HCT116 (cell line): Measurements from ENCODE around the gene DHX30. TPM values are rescaled to one million over a fixed set of nuclear protein-coding genes. Genes with fewer than 3 reads are reported as not detected.

Experiments used
- ATAC-seq: fragments of 200-7000 bp; cut with Tn5 transposase; 2 replicates; pipeline ENCODE4 v1.9.1; 2020; ENCODE audit warnings: mild to moderate bottlenecking, moderate library complexity
- BruUV-seq: library from RNA; stranded (reverse); fragments of 400-500 nt; replicated peaks from 2 replicates; lab custom pipeline; 2021; lab: Mats Ljungman, UMichigan
- CTCF ChIA-PET: fragments of 300-600 bp; sonication (Branson Sonifier 250); formaldehyde crosslinking; loops from one replicate; lab custom pipeline; 2021; ENCODE audit warnings: antibody characterized with exemption; lab: Charles Lee
- POLR2A ChIA-PET: fragments of 300-600, 350-600 bp; sonication (Branson Sonifier 250); formaldehyde crosslinking; loops from one replicate; lab custom pipeline; 2021; ENCODE audit warnings: antibody characterized with exemption; lab: Charles Lee
- RAD21 ChIA-PET, 2 experiments: fragments of 300-600 bp; sonication (Branson Sonifier 250); formaldehyde crosslinking; loops; one replicate each; lab custom pipeline; 2023; ENCODE audit warnings: low total read pairs in 2 of 2; ENCODE audit not compliant: uncharacterized antibody in 2 of 2, unreplicated experiment in 2 of 2, low non-redundant PET in 1 of 2; lab: Charles Lee
- DNase-seq: peaks from one replicate; pipeline ENCODE4 v3.0.0-alpha.2; 2010; ENCODE audit warnings: low read depth, low spot score
- H2AFZ ChIP-seq: fragments of 200-600 bp; shearing (Covaris generic), sonication (generic); 2 replicates; pipeline ENCODE4 v1.6.1; 2017; ENCODE audit warnings: low read depth, mixed run types, mixed read lengths, antibody characterized with exemption, low read length; ENCODE audit not compliant: poor library complexity, severe bottlenecking
- H3K27ac ChIP-seq: 2 replicates; pipeline ENCODE4 v1.5.1; 2012; ENCODE audit warnings: low read depth, low read length
- H3K27me3 ChIP-seq: fragments of 200-600 bp; sonication (generic); 2 replicates; pipeline ENCODE4 v1.6.1; 2016; ENCODE audit warnings: mixed run types, low read length, mixed read lengths; ENCODE audit not compliant: insufficient read depth
- H3K36me3 ChIP-seq, 2 experiments: fragments of 200-500 bp in 1 of 2; fragments of 200-600 bp in 1 of 2; sonication (Bioruptor generic) in 1 of 2; sonication (generic) in 1 of 2; 2 replicates each; pipeline versions ENCODE4 v1.5.1 to v1.6.1; 2014 to 2016; ENCODE audit warnings: low read length in 2 of 2, inconsistent platforms in 1 of 2, mixed read lengths in 1 of 2, mixed run types in 1 of 2; ENCODE audit not compliant: insufficient read depth in 2 of 2, control insufficient read depth in 1 of 2
- H3K4me1 ChIP-seq, 2 experiments: fragments of 200-600 bp in 1 of 2; sonication (generic) in 1 of 2; 2 replicates each; pipeline versions ENCODE4 v1.5.1 to v1.6.1; 2012 to 2017; ENCODE audit warnings: low read length in 2 of 2, inconsistent platforms in 1 of 2, mild to moderate bottlenecking in 1 of 2, mixed read lengths in 1 of 2, mixed run types in 1 of 2, moderate library complexity in 1 of 2; ENCODE audit not compliant: insufficient read depth in 2 of 2, control insufficient read depth in 1 of 2
- H3K4me2 ChIP-seq: fragments of 200-600 bp; sonication (generic); 2 replicates; pipeline ENCODE4 v1.6.1; 2017; ENCODE audit warnings: mixed run types, low read length, mixed read lengths
- H3K4me3 ChIP-seq, 2 experiments: fragments of 200-600 bp in 1 of 2; sonication (generic) in 1 of 2; replicated peaks in 1 of 2; 2 replicates each; pipeline ENCODE4 v1.5.1; 2011 to 2016; ENCODE audit warnings: low read length in 2 of 2, control low read depth in 1 of 2, low read depth in 1 of 2, mild to moderate bottlenecking in 1 of 2, mixed read lengths in 1 of 2, mixed run types in 1 of 2
- H3K79me2 ChIP-seq: fragments of 200-600 bp; sonication (generic); 2 replicates; pipeline ENCODE4 v1.6.1; 2017; ENCODE audit warnings: mild to moderate bottlenecking, mixed run types, low read length, moderate library complexity, mixed read lengths; ENCODE audit not compliant: insufficient read depth
- H3K9ac ChIP-seq: fragments of 200-600 bp; sonication (generic); 2 replicates; pipeline ENCODE4 v1.6.1; 2016; ENCODE audit warnings: low read length, mixed read lengths
- H3K9me2 ChIP-seq: fragments of 200-600 bp; sonication (generic), shearing (Covaris generic); 2 replicates; pipeline ENCODE4 v1.6.1; 2017; ENCODE audit warnings: mixed run types, mild to moderate bottlenecking, moderate library complexity; ENCODE audit not compliant: insufficient read depth
- H3K9me3 ChIP-seq, 2 experiments: fragments of 200-500 bp in 1 of 2; fragments of 200-600 bp in 1 of 2; sonication (Bioruptor generic) in 1 of 2; sonication (generic) in 1 of 2; 2 replicates each; pipeline ENCODE4 v1.6.1; 2014 to 2017; ENCODE audit warnings: low read length in 2 of 2, mixed read lengths in 2 of 2, inconsistent platforms in 1 of 2, low read depth in 1 of 2, mild to moderate bottlenecking in 1 of 2, mixed run types in 1 of 2, moderate library complexity in 1 of 2; ENCODE audit not compliant: control insufficient read depth in 1 of 2, insufficient read depth in 1 of 2
- H4K20me1 ChIP-seq: fragments of 200-600 bp; sonication (generic), shearing (Covaris generic); 2 replicates; pipeline ENCODE4 v1.6.1; 2017; ENCODE audit warnings: mixed run types, mild to moderate bottlenecking, moderate library complexity; ENCODE audit not compliant: insufficient read depth
- ATF3 ChIP-seq: IDR thresholded peaks from 2 replicates; pipeline ENCODE4 v1.6.1; 2012
- CEBPB ChIP-seq: IDR thresholded peaks from 2 replicates; pipeline ENCODE4 v1.6.1; 2012; ENCODE audit warnings: low read depth
- CTCF ChIP-seq, 3 experiments: fragments of 200-600 bp in 1 of 3; sonication (generic) in 1 of 3; IDR thresholded peaks in 2 of 3; conservative IDR thresholded peaks in 1 of 3; 2 replicates each; pipeline ENCODE4 v1.5.1; 2012 to 2017; ENCODE audit warnings: low read depth in 2 of 3, low read length in 2 of 3, antibody characterized with exemption in 1 of 3, borderline replicate concordance in 1 of 3, control low read depth in 1 of 3, mild to moderate bottlenecking in 1 of 3, mixed read lengths in 1 of 3, mixed run types in 1 of 3, moderate library complexity in 1 of 3; ENCODE audit not compliant: insufficient read depth in 1 of 3
- SIN3A ChIP-seq: IDR thresholded peaks from 2 replicates; pipeline ENCODE4 v1.6.1; 2012; ENCODE audit warnings: low read depth
- intact Hi-C: fragments of 100-400 bp; cut with micrococcal nuclease; formaldehyde crosslinking; loops from 2 replicates; pipeline ENCODE4 v1.10.0; 2022
- total RNA-seq: library from RNA; stranded (reverse); gene quantifications from one replicate; pipeline ENCODE4 v1.2.1, GENCODE V29; 2021; ENCODE audit not compliant: unreplicated experiment

The DHX30 gene
- total RNA-seq, 1 experiment from 2014 or later = 114 TPM

- BruUV-seq = no TSS peak
- ChIA-PET CTCF (no interaction called here), POLR2A (no interaction called here), RAD21 (no interaction called here)
- Histone ChIP-seq H3K4me3 (no peak overlapping the region), H3K9me3 (no peaks in the 10 kb centered on the region), H3K4me2 (no peak overlapping the region), H2AFZ (no peak overlapping the region), H3K9me2 (no peaks in the 10 kb centered on the region), H3K27me3 (no peaks in the 10 kb centered on the region), H3K79me2 (peaks cover 96% of the 10 kb centered on the region), H3K4me1 (peaks cover 6% of the 10 kb centered on the region in 2 experiments; a peak in 3 of 4 replicates), H3K27ac (no peak overlapping the region), H3K36me3 (peaks cover 4 to 6% of the 10 kb centered on the region in 2 experiments), H4K20me1 (peaks cover 14% of the 10 kb centered on the region; the same call in 1 of the 2 replicates), H3K9ac (no peak overlapping the region)
- no peak for TF ChIP-seq SIN3A
- no peak for TF ChIP-seq CTCF (IDR thresholded peaks at IDR 0.05 in 2 of 3, conservative IDR thresholded peaks at IDR 0.05 in 1 of 3; ENCODE audit: borderline replicate concordance in 1 of 3, insufficient read depth in 1 of 3, low read depth in 2 of 3, low read length in 2 of 3)
- TF ChIP-seq ATF3 = no peak
- ATAC-seq = no peak; the same call in 1 of the 2 replicates
- intact Hi-C loops = no loop called here
- DNase-seq = no peak
Measured at GRCh38 chr3:47762233-47762632, 40.7 kb upstream of the DHX30 start.

- peaks cover 0 to 6% of the 10 kb centered on the region in 2 experiments; a peak in 2 of 4 replicates for H3K4me1 ChIP-seq
- ChIA-PET POLR2A (no interaction called here), RAD21 (no interaction called here), CTCF (no interaction called here)
- no peak for TF ChIP-seq CEBPB
- BruUV-seq = no TSS peak
- peaks cover 98% of the 10 kb centered on the region for H3K79me2 ChIP-seq
- H3K9me2 ChIP-seq = no peaks in the 10 kb centered on the region
- no peak overlapping the region for H2AFZ ChIP-seq
- DNase-seq (no peak), ATAC-seq (no peak)
- H3K36me3 ChIP-seq = peaks cover 8 to 9% of the 10 kb centered on the region in 2 experiments; a peak in 3 of 4 replicates
- no peak overlapping the region for H3K27ac ChIP-seq
- peaks cover 9% of the 10 kb centered on the region for H4K20me1 ChIP-seq
- intact Hi-C loops = no loop called here
- no peak overlapping the region for H3K4me3 ChIP-seq
- H3K9me3 ChIP-seq = no peaks in the 10 kb centered on the region
- no peak overlapping the region for H3K9ac ChIP-seq
- no peak overlapping the region for H3K4me2 ChIP-seq
- H3K27me3 ChIP-seq = no peaks in the 10 kb centered on the region
Measured at GRCh38 chr3:47766186-47766585, 36.8 kb upstream of the DHX30 start.
